H1 (cell line): ENCODE measurements around the gene HIPK3. TPM values are rescaled to one million over a fixed set of nuclear protein-coding genes. Genes with fewer than 3 reads are reported as not detected.

Experiments used
- ATF2 ChIP-seq: IDR thresholded peaks from 2 replicates; pipeline ENCODE4 v1.6.1; 2012; ENCODE audit warnings: low read length, inconsistent platforms
- CHD7 ChIP-seq: fragments of 300-600 bp; sonication (generic); IDR thresholded peaks from 2 replicates; pipeline ENCODE4 v1.7.1; 2012; ENCODE audit warnings: low read length, moderate library complexity, mild to moderate bottlenecking, inconsistent platforms; ENCODE audit not compliant: insufficient replicate concordance
- GABPA ChIP-seq: IDR thresholded peaks from 2 replicates; pipeline ENCODE4 v1.6.1; 2011; ENCODE audit warnings: mild to moderate bottlenecking, low read length, moderate library complexity, borderline replicate concordance; ENCODE audit not compliant: insufficient read depth
- JUN ChIP-seq: IDR thresholded peaks from 2 replicates; pipeline ENCODE4 v1.6.1; 2011; ENCODE audit warnings: low read depth, mild to moderate bottlenecking, improper control_type of control experiment, low read length
- JUND ChIP-seq: IDR thresholded peaks from 2 replicates; pipeline ENCODE4 v1.6.1; 2011; ENCODE audit warnings: mild to moderate bottlenecking, improper control_type of control experiment, low read length
- MAFK ChIP-seq: IDR thresholded peaks from 2 replicates; pipeline ENCODE4 v1.6.1; 2012; ENCODE audit warnings: low read depth, mild to moderate bottlenecking, improper control_type of control experiment, low read length
- RXRA ChIP-seq: IDR thresholded peaks from 2 replicates; pipeline ENCODE4 v1.6.1; 2011; ENCODE audit warnings: low read depth, mild to moderate bottlenecking, low read length, moderate library complexity; ENCODE audit not compliant: insufficient read depth
- SRF ChIP-seq: IDR thresholded peaks from 2 replicates; pipeline ENCODE4 v1.6.1; 2011; ENCODE audit warnings: mild to moderate bottlenecking, low read depth, low read length, moderate library complexity
- TAF7 ChIP-seq: optimal IDR thresholded peaks from 2 replicates; pipeline ENCODE3; 2011; ENCODE audit warnings: low read depth, mild to moderate bottlenecking, inconsistent platforms, low read length, moderate library complexity, borderline replicate concordance
- polyA plus RNA-seq, 7 experiments: library from polyadenylated mRNA; depleted of rRNA in 3 of 7; stranded (reverse) in 5 of 7; unstranded in 2 of 7; fragments of >200 nt in 5 of 7; fragments of 200-250 nt in 2 of 7; gene quantifications; 1 replicate in 5 of 7; 2 replicates in 1 of 7; 4 replicates in 1 of 7; pipeline versions ENCODE4 v1.2.1 to v1.2.3, GENCODE V29; 2011 to 2013; ENCODE audit warnings: missing spikeins in 2 of 7, mixed read lengths in 2 of 7
- total RNA-seq: library from RNA; stranded (reverse); fragmentation: NEBNext Ultra II Directional; extraction: Animal tissue kit (Norgen Biotek cat#: 25700); gene quantifications from 2 replicates; pipeline ENCODE4 v1.2.1, GENCODE V29; 2021

The HIPK3 gene
- total and polyA plus RNA-seq, 2 of the 8 experiments (the other 6 are each of a cell fraction or from before 2014, with no cell fraction given): 5.0 to 22.3 TPM

- TF ChIP-seq CHD7 (no peak), GABPA (no peak), JUND (no peak), SRF (no peak), RXRA (no peak), MAFK (no peak), TAF7 (no peak), ATF2 (no peak), JUN (no peak)
Observed at GRCh38 chr11:33324302-33324985, 67.3 kb downstream of the HIPK3 start (continued).
